Measurements from ENCODE around the gene BIRC6.

BIRC6 gene

GRCh38 chr2:32384529-32384928 lies 27.7 kb downstream of the BIRC6 start:
- no peaks in the 10 kb centered on the region for H3K27me3 ChIP-seq
- peaks cover 29% of the 10 kb centered on the region for H3K36me3 ChIP-seq
- H3K4me3 ChIP-seq (ENCODE audit: low read depth in 1 of 2, low read length in 1 of 2) = no peak overlapping the region
- H3K9me3 ChIP-seq = no peaks in the 10 kb centered on the region
- TF ChIP-seq, protein P1, sequence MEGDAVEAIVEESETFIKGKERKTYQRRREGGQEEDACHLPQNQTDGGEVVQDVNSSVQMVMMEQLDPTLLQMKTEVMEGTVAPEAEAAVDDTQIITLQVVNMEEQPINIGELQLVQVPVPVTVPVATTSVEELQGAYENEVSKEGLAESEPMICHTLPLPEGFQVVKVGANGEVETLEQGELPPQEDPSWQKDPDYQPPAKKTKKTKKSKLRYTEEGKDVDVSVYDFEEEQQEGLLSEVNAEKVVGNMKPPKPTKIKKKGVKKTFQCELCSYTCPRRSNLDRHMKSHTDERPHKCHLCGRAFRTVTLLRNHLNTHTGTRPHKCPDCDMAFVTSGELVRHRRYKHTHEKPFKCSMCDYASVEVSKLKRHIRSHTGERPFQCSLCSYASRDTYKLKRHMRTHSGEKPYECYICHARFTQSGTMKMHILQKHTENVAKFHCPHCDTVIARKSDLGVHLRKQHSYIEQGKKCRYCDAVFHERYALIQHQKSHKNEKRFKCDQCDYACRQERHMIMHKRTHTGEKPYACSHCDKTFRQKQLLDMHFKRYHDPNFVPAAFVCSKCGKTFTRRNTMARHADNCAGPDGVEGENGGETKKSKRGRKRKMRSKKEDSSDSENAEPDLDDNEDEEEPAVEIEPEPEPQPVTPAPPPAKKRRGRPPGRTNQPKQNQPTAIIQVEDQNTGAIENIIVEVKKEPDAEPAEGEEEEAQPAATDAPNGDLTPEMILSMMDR (IDR thresholded peaks at IDR 0.05) = no peak
- H3K27ac ChIP-seq = peak overlapping the region; percentile 29
- H3K4me1 ChIP-seq (ENCODE audit: control insufficient read depth in 1 of 2, insufficient read depth in 1 of 2, low read depth in 1 of 2, low read length in 1 of 2) = peaks cover 13 to 19% of the 10 kb centered on the region in 2 experiments

DNA sequence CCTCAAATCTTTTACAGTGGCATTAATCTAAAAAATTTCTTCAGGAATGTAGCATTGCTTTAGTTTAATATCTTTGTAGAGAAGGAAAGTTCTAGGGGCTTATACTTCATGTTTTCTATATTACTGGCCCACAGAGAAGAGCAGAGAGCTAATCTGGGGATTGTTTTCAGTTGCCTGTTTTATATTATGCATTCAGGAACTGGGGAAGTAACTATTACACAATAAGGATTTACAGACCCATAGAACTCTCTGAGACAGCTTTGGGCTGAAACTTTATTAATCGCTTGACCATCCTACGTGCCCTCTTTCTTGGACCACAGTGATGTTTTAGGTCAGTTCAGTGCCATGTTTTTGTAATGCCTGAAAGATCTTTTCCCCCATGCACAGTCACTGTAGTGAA lies 29.9 kb downstream of the BIRC6 start:
- Histone ChIP-seq H3K4me3 (ENCODE audit: low read depth in 1 of 2, low read length in 1 of 2) (no peak overlapping the region), H3K9me3 (no peaks in the 10 kb centered on the region), H3K27me3 (no peaks in the 10 kb centered on the region), H3K36me3 (peaks cover 47% of the 10 kb centered on the region), H3K27ac (peak overlapping the region; percentile 1), H3K4me1 (ENCODE audit: control insufficient read depth in 1 of 2, insufficient read depth in 1 of 2, low read depth in 1 of 2, low read length in 1 of 2) (peaks cover 13 to 19% of the 10 kb centered on the region in 2 experiments)
- TF ChIP-seq, protein P1 (IDR thresholded peaks at IDR 0.05) = no peak

GRCh38 chr2:32399221-32399620 lies 42.4 kb downstream of the BIRC6 start:
- no peak overlapping the region for H3K4me3 ChIP-seq (ENCODE audit: low read depth in 1 of 2, low read length in 1 of 2)
- no peaks in the 10 kb centered on the region for H3K9me3 ChIP-seq

GRCh38 chr2:32402091-32402490 lies 45.3 kb downstream of the BIRC6 start:
- H3K36me3 ChIP-seq = peaks cover 60% of the 10 kb centered on the region
- H3K27me3 ChIP-seq = no peaks in the 10 kb centered on the region
- H3K4me1 ChIP-seq (ENCODE audit: control insufficient read depth in 1 of 2, insufficient read depth in 1 of 2, low read depth in 1 of 2, low read length in 1 of 2) = no peaks in the 10 kb centered on the region
- H3K27ac ChIP-seq = no peak overlapping the region
- TF ChIP-seq, protein P1 (IDR thresholded peaks at IDR 0.05) = no peak
- no peak overlapping the region for H3K4me3 ChIP-seq (ENCODE audit: low read depth in 1 of 2, low read length in 1 of 2)
- no peaks in the 10 kb centered on the region for H3K9me3 ChIP-seq

More at GRCh38 chr2:32399221-32399620, 42.4 kb downstream of the BIRC6 start:
- peaks cover 60% of the 10 kb centered on the region for H3K36me3 ChIP-seq
- no peaks in the 10 kb centered on the region for H3K27me3 ChIP-seq
- TF ChIP-seq, protein P1 (IDR thresholded peaks at IDR 0.05) = no peak
- no peaks in the 10 kb centered on the region for H3K4me1 ChIP-seq (ENCODE audit: control insufficient read depth in 1 of 2, insufficient read depth in 1 of 2, low read depth in 1 of 2, low read length in 1 of 2)
- H3K27ac ChIP-seq = no peak overlapping the region

DNA sequence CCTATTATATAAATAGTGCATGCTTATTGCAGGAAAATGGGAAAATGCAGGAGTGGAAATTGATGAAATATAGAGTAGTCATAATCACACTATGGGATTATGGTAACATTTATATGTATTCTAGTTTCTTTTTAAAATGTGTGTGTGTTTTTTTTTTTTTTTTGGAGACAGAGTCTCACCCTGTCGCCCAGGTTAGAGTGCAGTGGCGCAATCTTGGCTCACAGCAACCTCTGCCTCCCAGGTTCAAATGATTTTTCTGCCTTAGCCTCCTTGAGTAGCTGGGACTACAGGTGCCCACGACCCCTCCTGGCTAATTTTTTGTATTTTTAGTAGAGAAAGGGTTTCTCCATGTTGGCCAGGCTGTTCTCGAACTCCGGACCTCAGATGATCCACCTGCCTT lies 47.0 kb downstream of the BIRC6 start:
- peaks cover 55% of the 10 kb centered on the region for H3K36me3 ChIP-seq
- no peaks in the 10 kb centered on the region for H3K4me1 ChIP-seq (ENCODE audit: control insufficient read depth in 1 of 2, insufficient read depth in 1 of 2, low read depth in 1 of 2, low read length in 1 of 2)
- TF ChIP-seq, protein P1 (IDR thresholded peaks at IDR 0.05) = no peak
- H3K27me3 ChIP-seq = no peaks in the 10 kb centered on the region
- no peak overlapping the region for H3K4me3 ChIP-seq (ENCODE audit: low read depth in 1 of 2, low read length in 1 of 2)
- no peaks in the 10 kb centered on the region for H3K9me3 ChIP-seq
- no peak overlapping the region for H3K27ac ChIP-seq

- Histone ChIP-seq H3K4me1 (ENCODE audit: control insufficient read depth in 1 of 2, insufficient read depth in 1 of 2, low read depth in 1 of 2, low read length in 1 of 2) (no peaks in the 10 kb centered on the region), H3K27ac (no peak overlapping the region), H3K27me3 (no peaks in the 10 kb centered on the region), H3K4me3 (ENCODE audit: low read depth in 1 of 2, low read length in 1 of 2) (no peak overlapping the region), H3K36me3 (peaks cover 50% of the 10 kb centered on the region), H3K9me3 (no peaks in the 10 kb centered on the region)
- TF ChIP-seq, protein P1 (IDR thresholded peaks at IDR 0.05) = no peak
Observed at GRCh38 chr2:32404691-32405090, 47.9 kb downstream of the BIRC6 start.
